KOPT-K1 (cell line): ENCODE measurements around the gene SPTBN1.

Experiments used
- H3K27ac ChIP-seq: fragments of 200-600 bp; sonication (generic); 2 replicates; pipeline ENCODE4 v1.5.1; 2016; ENCODE audit warnings: antibody characterized with exemption, mild to moderate bottlenecking, low read depth, low read length; ENCODE audit not compliant: poor library complexity, severe bottlenecking
- H3K36me3 ChIP-seq: fragments of 200-600 bp; sonication (generic); 2 replicates; pipeline ENCODE4 v1.5.1; 2017; ENCODE audit warnings: antibody characterized with exemption, mild to moderate bottlenecking, low read length, moderate library complexity; ENCODE audit not compliant: insufficient read depth
- H3K9me3 ChIP-seq: fragments of 200-600 bp; sonication (generic); 2 replicates; pipeline ENCODE4 v1.5.1; 2017; ENCODE audit warnings: antibody characterized with exemption, low read length, mild to moderate bottlenecking; ENCODE audit not compliant: insufficient read depth, poor library complexity, severe bottlenecking

SPTBN1 gene

DNA sequence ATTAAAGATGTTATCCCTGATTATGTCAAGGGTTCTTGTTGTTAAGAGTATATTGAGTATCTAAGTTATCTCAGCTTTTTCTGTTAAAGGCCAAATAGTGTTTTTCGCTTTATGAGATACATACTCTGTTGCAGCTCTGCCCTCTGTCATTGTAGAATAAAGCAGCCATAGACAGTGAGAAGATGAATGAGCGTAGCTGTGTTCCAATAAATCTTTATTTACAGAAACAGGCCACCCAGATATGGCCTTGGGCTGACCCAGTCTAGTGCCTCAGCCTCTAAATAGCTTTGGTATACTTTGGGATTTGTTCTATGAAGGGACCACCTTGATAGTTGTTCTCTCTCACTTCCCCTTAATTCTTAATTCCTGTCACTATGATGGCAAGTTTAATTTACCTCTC is 194.5 kb downstream of the SPTBN1 start:
- H3K9me3 ChIP-seq: no peaks in the 10 kb centered on the region
- H3K27ac ChIP-seq: no peak overlapping the region
- H3K36me3 ChIP-seq: peaks cover 100% of the 10 kb centered on the region

DNA sequence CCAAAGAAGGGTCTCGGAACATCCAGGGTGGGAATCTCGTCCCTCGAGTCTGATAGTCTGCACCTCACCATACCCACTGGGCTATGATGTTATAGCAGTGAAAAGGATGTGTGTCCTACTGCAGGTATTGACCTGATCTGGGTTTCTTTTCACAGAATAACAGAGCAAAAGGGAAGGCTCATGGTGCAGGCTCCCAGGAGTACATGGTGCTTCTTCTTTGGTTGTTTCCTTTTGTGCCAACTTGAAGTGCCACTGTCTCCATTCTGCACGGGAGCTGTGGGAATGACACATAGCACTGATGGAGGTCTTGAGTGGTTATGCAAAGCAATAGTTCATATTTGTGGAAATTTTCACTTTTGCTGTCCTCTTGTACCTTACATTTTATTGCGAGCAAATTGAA is 195.2 kb downstream of the SPTBN1 start:
- Histone ChIP-seq H3K27ac (no peak overlapping the region), H3K9me3 (no peaks in the 10 kb centered on the region), H3K36me3 (peaks cover 100% of the 10 kb centered on the region)

DNA sequence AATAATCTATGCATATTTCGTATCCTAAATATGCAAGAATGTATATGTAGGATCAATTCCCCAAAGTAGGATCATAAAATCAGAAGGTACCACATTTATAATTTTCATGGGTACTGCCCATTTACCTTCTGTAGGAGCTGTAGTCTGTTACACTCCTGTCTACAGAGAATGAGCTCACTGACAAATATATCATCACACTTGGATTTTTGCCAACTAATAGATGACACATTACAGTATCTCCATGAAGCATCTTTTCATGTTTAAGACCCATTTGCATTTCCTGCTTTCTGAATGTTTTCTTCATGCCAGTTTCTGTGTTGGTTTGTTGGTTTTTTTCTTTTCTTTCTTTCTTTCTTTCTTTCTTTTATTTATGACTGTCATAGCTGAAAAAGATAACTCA is 196.4 kb downstream of the SPTBN1 start:
- no peaks in the 10 kb centered on the region for H3K9me3 ChIP-seq
- no peak overlapping the region for H3K27ac ChIP-seq
- peaks cover 100% of the 10 kb centered on the region for H3K36me3 ChIP-seq

DNA sequence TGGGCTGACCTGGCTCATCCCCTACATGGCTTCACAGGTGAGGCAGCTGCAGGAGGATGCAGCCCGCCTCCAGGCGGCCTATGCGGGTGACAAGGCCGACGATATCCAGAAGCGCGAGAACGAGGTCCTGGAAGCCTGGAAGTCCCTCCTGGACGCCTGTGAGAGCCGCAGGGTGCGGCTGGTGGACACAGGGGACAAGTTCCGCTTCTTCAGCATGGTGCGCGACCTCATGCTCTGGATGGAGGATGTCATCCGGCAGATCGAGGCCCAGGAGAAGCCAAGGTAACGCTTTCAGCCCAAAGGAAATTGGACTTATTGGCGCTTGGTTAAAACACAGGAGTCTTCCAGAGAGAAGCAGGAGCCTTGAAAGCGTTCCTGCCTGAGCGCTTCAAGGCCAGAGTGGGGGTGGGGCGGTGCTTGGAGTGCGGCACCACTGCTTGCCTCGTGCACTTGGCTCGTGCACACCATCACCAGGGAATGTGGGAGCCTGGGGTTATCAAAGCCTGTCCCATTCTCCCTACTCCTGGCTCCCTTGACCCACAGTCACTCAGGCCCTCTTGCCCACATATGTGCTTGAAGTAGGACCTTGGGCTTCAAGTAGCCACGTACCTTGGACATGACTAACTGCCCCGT is 197.6 kb downstream of the SPTBN1 start:
- peaks cover 100% of the 10 kb centered on the region for H3K36me3 ChIP-seq
- no peaks in the 10 kb centered on the region for H3K9me3 ChIP-seq
- H3K27ac ChIP-seq: no peak overlapping the region

DNA sequence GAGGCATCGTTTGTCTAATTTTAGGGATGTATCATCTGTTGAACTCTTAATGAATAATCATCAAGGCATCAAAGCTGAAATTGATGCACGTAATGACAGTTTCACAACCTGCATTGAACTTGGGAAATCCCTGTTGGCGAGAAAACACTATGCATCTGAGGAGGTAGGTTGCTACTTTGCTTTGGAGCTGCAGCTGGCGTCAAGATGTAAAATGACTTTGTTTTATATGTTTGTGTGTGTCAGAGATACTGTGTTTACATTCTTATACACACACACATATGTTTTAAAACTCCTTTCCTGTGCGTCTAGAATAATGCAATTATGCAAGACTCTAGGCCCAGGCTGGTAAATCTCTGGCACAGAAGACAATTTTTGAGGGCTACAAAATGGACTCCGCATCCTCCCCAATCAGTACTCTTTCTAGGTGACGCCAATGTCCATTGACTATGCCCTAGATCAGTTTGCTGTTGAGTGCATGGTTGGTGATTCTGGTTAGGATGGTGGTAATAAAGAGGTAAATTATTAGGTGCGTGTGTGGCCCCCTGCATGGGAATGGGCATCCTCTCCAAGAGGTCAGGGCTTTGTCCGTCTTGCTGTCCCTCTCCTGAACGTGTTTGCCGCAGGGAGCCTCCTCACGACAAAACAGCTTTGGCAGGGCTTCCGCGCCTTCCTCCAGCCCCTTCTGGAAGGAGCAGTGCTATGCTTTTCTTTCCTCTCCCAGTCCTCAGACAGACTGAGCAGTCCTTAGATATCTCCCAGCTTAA is 199.1 kb downstream of the SPTBN1 start:
- no peak overlapping the region for H3K27ac ChIP-seq
- peaks cover 100% of the 10 kb centered on the region for H3K36me3 ChIP-seq
- H3K9me3 ChIP-seq: no peaks in the 10 kb centered on the region

DNA sequence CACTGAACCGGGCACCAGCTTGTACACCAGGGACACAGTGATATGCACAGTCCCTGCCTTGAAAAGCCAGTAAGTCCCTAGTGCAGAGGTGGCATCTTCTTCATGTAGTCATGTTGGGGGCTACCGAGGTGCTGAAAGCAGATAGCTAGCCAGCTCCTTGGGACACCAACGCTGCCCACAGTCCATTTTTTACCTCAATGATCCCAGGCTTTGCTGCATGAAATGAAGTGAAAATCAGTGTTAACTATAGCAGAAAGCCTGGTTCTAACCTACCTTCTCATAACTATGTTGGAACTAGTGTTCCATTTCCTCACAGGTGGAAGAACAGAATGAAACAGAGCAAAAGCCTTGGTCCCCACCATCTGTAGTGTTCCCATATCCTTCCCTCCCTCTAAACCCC is 200.7 kb downstream of the SPTBN1 start:
- H3K27ac ChIP-seq: no peak overlapping the region
- H3K36me3 ChIP-seq: peaks cover 100% of the 10 kb centered on the region
- no peaks in the 10 kb centered on the region for H3K9me3 ChIP-seq

DNA sequence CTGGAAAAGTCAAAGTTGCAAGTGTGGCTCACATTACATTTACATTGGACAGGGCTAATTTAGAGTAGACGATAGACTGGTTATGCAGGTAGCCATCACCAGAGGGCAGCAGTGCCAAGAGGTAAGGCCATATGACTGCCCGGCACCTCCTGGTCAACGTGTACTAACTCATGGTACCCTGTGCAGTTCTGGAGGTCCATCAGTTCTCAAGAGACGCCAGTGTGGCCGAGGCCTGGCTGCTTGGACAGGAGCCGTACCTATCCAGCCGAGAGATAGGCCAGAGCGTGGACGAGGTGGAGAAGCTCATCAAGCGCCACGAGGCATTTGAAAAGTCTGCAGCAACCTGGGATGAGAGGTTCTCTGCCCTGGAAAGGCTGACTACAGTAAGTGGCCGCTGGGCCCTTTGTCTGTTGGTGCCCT is 201.5 kb downstream of the SPTBN1 start:
- H3K27ac ChIP-seq: no peak overlapping the region
- peaks cover 100% of the 10 kb centered on the region for H3K36me3 ChIP-seq
- no peaks in the 10 kb centered on the region for H3K9me3 ChIP-seq

DNA sequence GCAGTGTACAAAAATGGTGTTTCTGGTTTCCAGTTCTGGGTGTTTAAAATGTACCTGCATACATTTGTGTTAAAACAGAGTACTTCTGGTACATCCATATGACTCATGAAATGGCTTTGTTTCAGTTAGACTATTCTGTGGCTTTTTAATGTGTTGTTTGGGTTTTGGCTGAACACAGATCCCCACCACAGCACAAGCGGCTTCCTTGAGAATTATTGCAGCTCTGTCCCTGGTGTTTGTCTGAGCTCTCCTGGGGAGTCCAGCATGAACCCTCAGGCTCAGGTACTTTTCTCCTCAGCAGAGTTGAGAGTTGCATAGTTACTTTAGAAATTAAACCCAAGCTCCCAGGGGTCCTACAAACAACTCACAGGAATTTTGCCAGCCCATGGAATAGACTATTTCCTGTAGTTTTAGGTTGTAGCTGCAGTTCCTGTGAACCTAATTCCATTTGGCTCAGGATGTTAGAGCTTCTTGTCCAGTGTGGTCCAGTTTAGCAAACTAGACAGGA is 202.5 kb downstream of the SPTBN1 start:
- H3K27ac ChIP-seq: no peak overlapping the region
- peaks cover 100% of the 10 kb centered on the region for H3K36me3 ChIP-seq
- no peaks in the 10 kb centered on the region for H3K9me3 ChIP-seq

DNA sequence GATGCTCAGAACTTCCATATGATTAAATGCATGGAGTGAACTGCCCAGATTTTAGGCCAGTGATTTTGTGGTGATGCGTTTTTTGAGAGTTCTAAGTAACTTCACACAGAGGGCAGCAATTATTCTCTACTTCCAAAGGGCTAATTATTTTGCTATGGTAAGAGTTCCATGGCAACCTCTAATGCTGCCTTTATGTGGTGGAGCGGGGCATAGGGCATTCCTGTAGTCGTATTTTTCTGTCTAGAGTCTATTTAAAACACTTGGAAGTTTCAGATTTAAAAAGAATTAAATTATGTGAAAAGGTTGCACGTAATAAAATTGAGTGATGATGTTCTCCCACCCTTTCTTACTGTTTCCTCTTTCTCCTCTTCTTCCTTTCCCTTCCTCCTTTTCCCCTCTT is 203.4 kb downstream of the SPTBN1 start:
- no peak overlapping the region for H3K27ac ChIP-seq
- H3K36me3 ChIP-seq: peaks cover 100% of the 10 kb centered on the region
- H3K9me3 ChIP-seq: no peaks in the 10 kb centered on the region

DNA sequence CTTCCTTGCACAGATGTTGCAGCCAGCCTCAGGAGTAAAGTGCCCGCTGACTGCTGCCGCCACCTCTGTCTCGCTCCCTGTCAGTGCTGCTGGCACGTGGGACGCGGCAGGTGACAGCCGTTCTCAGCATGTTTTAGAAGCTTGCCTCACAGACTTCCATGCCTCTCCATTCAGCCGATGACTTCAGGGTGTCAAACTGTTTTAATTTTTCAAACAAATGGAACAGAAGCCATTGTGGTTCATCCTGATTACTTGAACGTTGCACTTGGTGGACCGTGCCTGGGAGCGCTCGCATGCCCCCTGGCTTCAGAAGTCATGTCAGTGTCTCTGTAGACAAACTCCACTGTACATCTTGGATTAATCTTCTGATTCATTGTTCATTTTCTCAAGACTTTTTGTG is 204.6 kb downstream of the SPTBN1 start:
- no peaks in the 10 kb centered on the region for H3K9me3 ChIP-seq
- no peak overlapping the region for H3K27ac ChIP-seq
- peaks cover 100% of the 10 kb centered on the region for H3K36me3 ChIP-seq

DNA sequence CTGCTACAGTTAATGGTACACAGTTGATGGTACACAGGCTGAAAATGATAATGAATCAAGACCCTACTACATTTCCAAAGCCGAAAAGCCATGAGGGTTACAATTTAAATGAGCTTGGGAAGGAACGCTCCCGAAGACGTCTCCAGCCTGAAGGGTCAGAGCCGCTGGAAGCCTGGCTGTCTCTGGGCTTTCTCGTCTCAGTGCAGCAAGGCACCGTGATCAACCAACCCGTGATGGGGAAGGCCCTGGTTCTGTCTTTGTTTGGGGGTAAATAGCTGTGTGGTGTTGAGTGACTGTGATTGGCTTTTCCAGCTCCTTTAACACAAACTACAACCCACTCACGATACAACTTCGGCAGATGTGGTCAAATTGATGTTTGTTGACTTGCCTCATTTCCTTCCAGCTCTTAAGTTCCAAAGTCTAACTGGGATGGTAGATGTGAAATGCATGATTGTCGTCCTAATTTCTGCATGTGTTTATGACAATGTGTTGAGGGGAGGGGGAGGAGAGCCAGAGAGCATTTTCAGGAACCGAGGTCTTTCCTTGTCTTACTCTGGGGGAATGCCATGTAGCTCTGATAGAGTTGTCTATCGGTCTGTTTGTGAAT is 207.4 kb downstream of the SPTBN1 start:
- H3K36me3 ChIP-seq: peaks cover 100% of the 10 kb centered on the region
- H3K9me3 ChIP-seq: no peaks in the 10 kb centered on the region
- H3K27ac ChIP-seq: no peak overlapping the region

DNA sequence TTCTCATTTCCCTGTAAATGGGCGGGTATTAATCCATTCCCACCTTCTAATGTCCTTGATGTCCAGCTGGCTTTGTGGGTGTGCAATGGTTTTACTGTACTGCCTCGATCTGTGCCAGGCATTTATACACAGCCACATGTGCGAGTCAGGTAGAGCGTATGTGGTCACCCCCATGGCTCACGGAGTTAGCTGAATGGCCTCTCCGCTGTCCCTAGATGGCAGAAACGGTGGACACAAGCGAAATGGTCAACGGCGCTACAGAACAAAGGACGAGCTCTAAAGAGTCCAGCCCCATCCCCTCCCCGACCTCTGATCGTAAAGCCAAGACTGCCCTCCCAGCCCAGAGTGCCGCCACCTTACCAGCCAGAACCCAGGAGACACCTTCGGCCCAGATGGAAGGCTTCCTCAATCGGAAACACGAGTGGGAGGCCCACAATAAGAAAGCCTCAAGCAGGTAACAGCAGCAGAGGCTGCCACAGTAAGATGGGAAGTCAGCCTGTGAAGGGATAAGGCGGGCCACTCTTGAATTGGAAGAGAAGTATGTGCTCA is 208.2 kb downstream of the SPTBN1 start:
- Histone ChIP-seq H3K27ac (no peak overlapping the region), H3K36me3 (peaks cover 100% of the 10 kb centered on the region), H3K9me3 (no peaks in the 10 kb centered on the region)

DNA sequence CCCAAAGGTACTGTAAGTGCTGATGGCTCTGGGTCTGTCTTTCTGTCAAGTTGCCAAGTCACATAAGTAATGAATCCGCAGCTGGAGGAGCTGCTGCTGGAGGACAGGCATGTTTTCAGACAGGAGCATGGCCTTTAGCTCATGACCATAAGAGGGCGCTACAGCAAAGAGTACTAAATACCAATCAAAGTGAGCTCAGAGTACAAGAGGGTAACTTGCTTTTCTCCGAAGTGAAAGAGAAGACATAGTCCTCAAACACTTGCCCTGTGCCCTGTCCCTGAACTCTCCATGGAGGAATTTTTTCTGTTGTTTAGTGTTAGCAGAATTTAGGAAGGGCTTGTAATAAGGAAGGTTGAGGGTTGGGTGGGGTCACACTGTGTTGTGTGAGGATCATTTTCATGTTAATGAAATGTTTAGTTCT is 209.3 kb downstream of the SPTBN1 start:
- Histone ChIP-seq H3K9me3 (no peaks in the 10 kb centered on the region), H3K27ac (no peak overlapping the region), H3K36me3 (peaks cover 100% of the 10 kb centered on the region)

DNA sequence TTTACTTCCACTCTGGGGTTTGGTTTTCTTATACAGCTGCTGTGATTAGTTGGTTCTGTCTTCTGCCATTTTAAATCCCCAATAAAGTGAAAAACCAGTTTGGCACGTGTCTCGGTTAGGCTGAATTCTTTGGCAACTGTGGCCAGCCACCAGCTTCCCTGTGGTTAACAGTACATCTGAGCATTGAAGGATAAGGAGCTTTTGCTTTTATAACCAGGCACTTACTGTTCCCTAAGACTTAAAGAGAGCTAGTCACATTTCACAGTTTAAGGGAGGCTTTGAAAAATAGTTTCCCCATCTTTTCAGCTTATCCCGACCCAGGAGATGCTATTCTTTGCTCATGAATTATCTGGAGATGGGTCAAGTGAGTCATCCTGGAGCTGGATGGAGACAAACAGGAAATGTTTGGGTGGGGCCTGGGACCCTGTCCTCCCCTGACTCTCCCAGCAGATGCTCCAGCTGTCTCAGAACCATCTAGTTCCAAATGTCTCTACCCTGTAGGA is 210.1 kb downstream of the SPTBN1 start:
- peaks cover 100% of the 10 kb centered on the region for H3K36me3 ChIP-seq

DNA sequence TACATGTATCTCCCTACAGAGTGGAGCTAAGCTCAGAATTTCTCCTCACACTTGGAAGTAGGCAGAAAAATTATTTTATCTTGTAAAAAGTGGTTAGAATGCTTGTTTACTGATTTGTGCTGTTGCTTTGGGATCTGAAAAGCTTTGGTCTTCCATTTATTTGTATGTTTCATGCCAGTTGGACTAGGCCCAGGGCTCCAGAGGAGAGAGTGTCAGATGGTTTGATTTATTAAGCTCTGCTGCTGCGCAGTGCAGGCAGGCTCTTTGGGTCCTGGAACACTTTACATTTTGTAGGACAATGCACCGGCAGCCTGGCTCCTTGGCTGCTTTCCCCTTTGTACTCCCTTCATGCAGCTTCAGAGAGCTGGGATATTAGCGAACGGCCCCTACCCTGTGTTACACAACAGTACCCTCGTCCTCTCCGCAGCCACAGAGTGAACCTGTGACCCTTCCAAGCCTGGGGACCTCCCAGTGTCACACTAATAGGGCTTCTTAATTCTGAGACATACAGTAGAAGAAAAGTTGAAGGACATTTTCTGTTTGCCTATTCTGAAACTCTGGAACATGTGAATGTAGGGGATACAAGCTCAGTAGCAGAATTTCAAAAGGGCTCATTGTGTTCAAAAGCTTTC is 210.6 kb downstream of the SPTBN1 start:
- H3K9me3 ChIP-seq: no peaks in the 10 kb centered on the region
- H3K27ac ChIP-seq: no peak overlapping the region
- peaks cover 99% of the 10 kb centered on the region for H3K36me3 ChIP-seq

More for the DNA sequence above, 210.1 kb downstream of the SPTBN1 start:
- Histone ChIP-seq H3K9me3 (no peaks in the 10 kb centered on the region), H3K27ac (no peak overlapping the region)
